ENCODE data around the gene NDUFC1. TPM values are rescaled to one million over a fixed set of nuclear protein-coding genes. Genes with fewer than 3 reads are reported as not detected.

Gene NDUFC1
- total and polyA plus RNA-seq, 2 donors (not counting 3 experiments of a cell fraction or from before 2014, with no cell fraction given) = 65.2 to 78.1 TPM

- DNase-seq (ENCODE audit: low read depth, low spot score) (no peak), FAIRE-seq (no peak)
- Histone ChIP-seq H3K9ac (replicated peaks; ENCODE audit: extremely low read depth, insufficient read depth, low read length) (no peak overlapping the region), H3K27ac (ENCODE audit: insufficient read depth, low read depth, low read length) (no peak overlapping the region), H3K4me3 (replicated peaks in 1 of 3; ENCODE audit: insufficient read depth in 1 of 3, low read depth in 1 of 3, low read length in 3 of 3) (no peak overlapping the region), H3K4me2 (ENCODE audit: insufficient read depth, low read length) (no peak overlapping the region), H2AFZ (ENCODE audit: low read depth, low read length) (no peak overlapping the region), H3K79me2 (ENCODE audit: control insufficient read depth, insufficient read depth, low read length) (no peaks in the 10 kb centered on the region), H3K9me3 (replicated peaks; ENCODE audit: control insufficient read depth, insufficient read depth, low read length) (no peaks in the 10 kb centered on the region), H3K4me1 (ENCODE audit: control insufficient read depth, extremely low read depth, insufficient read depth, low read length) (peaks cover 16% of the 10 kb centered on the region), H3K36me3 (ENCODE audit: control insufficient read depth in 2 of 2, extremely low read depth in 1 of 2, insufficient read depth in 2 of 2, low read length in 2 of 2) (no peaks in the 10 kb centered on the region), H3K27me3 (ENCODE audit: control insufficient read depth in 2 of 2, insufficient read depth in 2 of 2, low read length in 2 of 2) (no peaks in the 10 kb centered on the region), H4K20me1 (replicated peaks; ENCODE audit: control insufficient read depth, extremely low read depth, insufficient read depth, low read length) (no peaks in the 10 kb centered on the region), H3K9me1 (replicated peaks; ENCODE audit: control insufficient read depth, extremely low read depth, insufficient read depth, low read length) (no peaks in the 10 kb centered on the region)
- intact Hi-C loops (cut with micrococcal nuclease) = no loop called here
- no TSS peak for BruUV-seq (replicated peaks)
- ChIA-PET CTCF (interaction anchor here (1.0 to 3.8 kb wide), 2 partner anchors 10 to 256 kb away, joined by 3 to 22 read pairs; no protein-coding TSS in a partner anchor), POLR2A (no interaction called here)
- no peak for TF ChIP-seq MYC (IDR thresholded peaks at IDR 0.05; ENCODE audit: low read depth, low read length)
- TF ChIP-seq FOS (IDR thresholded peaks at IDR 0.05; ENCODE audit: borderline replicate concordance, insufficient read depth, low read length) = no peak
- TF ChIP-seq EZH2 (IDR thresholded peaks at IDR 0.05; ENCODE audit: borderline replicate concordance, low read depth, low read length, severe bottlenecking) = no peak
- TF ChIP-seq MAX (IDR thresholded peaks at IDR 0.05; ENCODE audit: insufficient read depth, insufficient read length) = no peak
- dilution Hi-C loops (cut with MboI; ENCODE audit: extremely low pct_ligation_motif_present, low sequenced_read_pairs) = no loop called here
These were observed 16.0 kb downstream of the NDUFC1 start for GRCh38 chr4:139286186-139286698.

GRCh38 chr4:139282721-139283075 is 19.6 kb downstream of the NDUFC1 start:
- H3K27ac ChIP-seq (ENCODE audit: insufficient read depth, low read depth, low read length) = no peak overlapping the region
- H3K79me2 ChIP-seq (ENCODE audit: control insufficient read depth, insufficient read depth, low read length) = no peaks in the 10 kb centered on the region
- no peaks in the 10 kb centered on the region for H3K36me3 ChIP-seq (ENCODE audit: control insufficient read depth in 2 of 2, extremely low read depth in 1 of 2, insufficient read depth in 2 of 2, low read length in 2 of 2)
- DNase-seq (ENCODE audit: low read depth, low spot score) (no peak), FAIRE-seq (no peak)
- no peak overlapping the region for H2AFZ ChIP-seq (ENCODE audit: low read depth, low read length)
- no peak overlapping the region for H3K4me3 ChIP-seq (replicated peaks in 1 of 3; ENCODE audit: insufficient read depth in 1 of 3, low read depth in 1 of 3, low read length in 3 of 3)
- no peaks in the 10 kb centered on the region for H3K9me1 ChIP-seq (replicated peaks; ENCODE audit: control insufficient read depth, extremely low read depth, insufficient read depth, low read length)
- peaks cover 26% of the 10 kb centered on the region for H3K4me1 ChIP-seq (ENCODE audit: control insufficient read depth, extremely low read depth, insufficient read depth, low read length)
- CTCF ChIA-PET = interaction anchor here (0.6 to 5.0 kb wide), 12 partner anchors 10 to 252 kb away, joined by 3 to 74 read pairs (median 4); partner anchors contain the start of genes ELF2 and NAA15
- no TSS peak for BruUV-seq (replicated peaks)
- no peak for TF ChIP-seq JUN (IDR thresholded peaks at IDR 0.05; ENCODE audit: borderline replicate concordance, insufficient read depth, insufficient read length, low read depth)
- TF ChIP-seq POLR2AphosphoS5 (IDR thresholded peaks at IDR 0.05; ENCODE audit: insufficient read depth, low read depth, low read length) = no peak
- no peak for TF ChIP-seq MAX (IDR thresholded peaks at IDR 0.05; ENCODE audit: insufficient read depth, insufficient read length)
- no peak for TF ChIP-seq CTCF (IDR thresholded peaks at IDR 0.05; ENCODE audit: extremely low read depth in 1 of 2, insufficient read depth in 1 of 2, low read depth in 1 of 2, low read length in 2 of 2)
- TF ChIP-seq POLR2A (IDR thresholded peaks at IDR 0.05; ENCODE audit: low read depth, low read length) = no peak
- TF ChIP-seq FOS (IDR thresholded peaks at IDR 0.05; ENCODE audit: borderline replicate concordance, insufficient read depth, low read length) = no peak
- TF ChIP-seq MYC (IDR thresholded peaks at IDR 0.05; ENCODE audit: low read depth, low read length) = no peak
- no peak for TF ChIP-seq GATA2 (IDR thresholded peaks at IDR 0.05; ENCODE audit: insufficient read depth, insufficient read length, low read depth, low read length)
- TF ChIP-seq EZH2 (IDR thresholded peaks at IDR 0.05; ENCODE audit: borderline replicate concordance, low read depth, low read length, severe bottlenecking) = no peak
- intact Hi-C loops (cut with micrococcal nuclease) (loop anchor here (5.0 kb wide), 2 partner anchors 55 to 185 kb away; no protein-coding TSS in a partner anchor), dilution Hi-C loops (cut with MboI; ENCODE audit: extremely low pct_ligation_motif_present, low sequenced_read_pairs) (no loop called here)
- no peaks in the 10 kb centered on the region for H3K27me3 ChIP-seq (ENCODE audit: control insufficient read depth in 2 of 2, insufficient read depth in 2 of 2, low read length in 2 of 2)
- peak overlapping the region; percentile 40 for H3K4me2 ChIP-seq (ENCODE audit: insufficient read depth, low read length)
- no peaks in the 10 kb centered on the region for H4K20me1 ChIP-seq (replicated peaks; ENCODE audit: control insufficient read depth, extremely low read depth, insufficient read depth, low read length)
- no peaks in the 10 kb centered on the region for H3K9me3 ChIP-seq (replicated peaks; ENCODE audit: control insufficient read depth, insufficient read depth, low read length)
- POLR2A ChIA-PET = interaction anchor here (1.4 kb wide), 1 partner anchor 18 kb away, joined by 4 read pairs; the partner anchor contains the start of gene NAA15
- H3K9ac ChIP-seq (replicated peaks; ENCODE audit: extremely low read depth, insufficient read depth, low read length) = no peak overlapping the region
